HCT116 (cell line): Measurements from ENCODE around the gene APP. TPM values are rescaled to one million over a fixed set of nuclear protein-coding genes. Genes with fewer than 3 reads are reported as not detected.

ENCODE experiments used
- ATAC-seq: fragments of 200-7000 bp; cut with Tn5 transposase; 2 replicates; pipeline ENCODE4 v1.9.1; 2020; ENCODE audit warnings: mild to moderate bottlenecking, moderate library complexity
- BruUV-seq: library from RNA; stranded (reverse); fragments of 400-500 nt; replicated peaks from 2 replicates; lab custom pipeline; 2021; lab: Mats Ljungman, UMichigan
- CTCF ChIA-PET: fragments of 300-600 bp; sonication (Branson Sonifier 250); formaldehyde crosslinking; loops from one replicate; lab custom pipeline; 2021; ENCODE audit warnings: antibody characterized with exemption; lab: Charles Lee
- POLR2A ChIA-PET: fragments of 300-600, 350-600 bp; sonication (Branson Sonifier 250); formaldehyde crosslinking; loops from one replicate; lab custom pipeline; 2021; ENCODE audit warnings: antibody characterized with exemption; lab: Charles Lee
- RAD21 ChIA-PET, 2 experiments: fragments of 300-600 bp; sonication (Branson Sonifier 250); formaldehyde crosslinking; loops; one replicate each; lab custom pipeline; 2023; ENCODE audit warnings: low total read pairs in 2 of 2; ENCODE audit not compliant: uncharacterized antibody in 2 of 2, unreplicated experiment in 2 of 2, low non-redundant PET in 1 of 2; lab: Charles Lee
- DNase-seq: peaks from one replicate; pipeline ENCODE4 v3.0.0-alpha.2; 2010; ENCODE audit warnings: low read depth, low spot score
- H2AFZ ChIP-seq: fragments of 200-600 bp; shearing (Covaris generic), sonication (generic); 2 replicates; pipeline ENCODE4 v1.6.1; 2017; ENCODE audit warnings: low read depth, mixed run types, mixed read lengths, antibody characterized with exemption, low read length; ENCODE audit not compliant: poor library complexity, severe bottlenecking
- H3K27ac ChIP-seq: 2 replicates; pipeline ENCODE4 v1.5.1; 2012; ENCODE audit warnings: low read depth, low read length
- H3K27me3 ChIP-seq: fragments of 200-600 bp; sonication (generic); 2 replicates; pipeline ENCODE4 v1.6.1; 2016; ENCODE audit warnings: mixed run types, low read length, mixed read lengths; ENCODE audit not compliant: insufficient read depth
- H3K36me3 ChIP-seq, 2 experiments: fragments of 200-500 bp in 1 of 2; fragments of 200-600 bp in 1 of 2; sonication (Bioruptor generic) in 1 of 2; sonication (generic) in 1 of 2; 2 replicates each; pipeline versions ENCODE4 v1.5.1 to v1.6.1; 2014 to 2016; ENCODE audit warnings: low read length in 2 of 2, inconsistent platforms in 1 of 2, mixed read lengths in 1 of 2, mixed run types in 1 of 2; ENCODE audit not compliant: insufficient read depth in 2 of 2, control insufficient read depth in 1 of 2
- H3K4me1 ChIP-seq, 2 experiments: fragments of 200-600 bp in 1 of 2; sonication (generic) in 1 of 2; 2 replicates each; pipeline versions ENCODE4 v1.5.1 to v1.6.1; 2012 to 2017; ENCODE audit warnings: low read length in 2 of 2, inconsistent platforms in 1 of 2, mild to moderate bottlenecking in 1 of 2, mixed read lengths in 1 of 2, mixed run types in 1 of 2, moderate library complexity in 1 of 2; ENCODE audit not compliant: insufficient read depth in 2 of 2, control insufficient read depth in 1 of 2
- H3K4me2 ChIP-seq: fragments of 200-600 bp; sonication (generic); 2 replicates; pipeline ENCODE4 v1.6.1; 2017; ENCODE audit warnings: mixed run types, low read length, mixed read lengths
- H3K4me3 ChIP-seq, 2 experiments: fragments of 200-600 bp in 1 of 2; sonication (generic) in 1 of 2; replicated peaks in 1 of 2; 2 replicates each; pipeline ENCODE4 v1.5.1; 2011 to 2016; ENCODE audit warnings: low read length in 2 of 2, control low read depth in 1 of 2, low read depth in 1 of 2, mild to moderate bottlenecking in 1 of 2, mixed read lengths in 1 of 2, mixed run types in 1 of 2
- H3K79me2 ChIP-seq: fragments of 200-600 bp; sonication (generic); 2 replicates; pipeline ENCODE4 v1.6.1; 2017; ENCODE audit warnings: mild to moderate bottlenecking, mixed run types, low read length, moderate library complexity, mixed read lengths; ENCODE audit not compliant: insufficient read depth
- H3K9ac ChIP-seq: fragments of 200-600 bp; sonication (generic); 2 replicates; pipeline ENCODE4 v1.6.1; 2016; ENCODE audit warnings: low read length, mixed read lengths
- H3K9me2 ChIP-seq: fragments of 200-600 bp; sonication (generic), shearing (Covaris generic); 2 replicates; pipeline ENCODE4 v1.6.1; 2017; ENCODE audit warnings: mixed run types, mild to moderate bottlenecking, moderate library complexity; ENCODE audit not compliant: insufficient read depth
- H3K9me3 ChIP-seq, 2 experiments: fragments of 200-500 bp in 1 of 2; fragments of 200-600 bp in 1 of 2; sonication (Bioruptor generic) in 1 of 2; sonication (generic) in 1 of 2; 2 replicates each; pipeline ENCODE4 v1.6.1; 2014 to 2017; ENCODE audit warnings: low read length in 2 of 2, mixed read lengths in 2 of 2, inconsistent platforms in 1 of 2, low read depth in 1 of 2, mild to moderate bottlenecking in 1 of 2, mixed run types in 1 of 2, moderate library complexity in 1 of 2; ENCODE audit not compliant: control insufficient read depth in 1 of 2, insufficient read depth in 1 of 2
- H4K20me1 ChIP-seq: fragments of 200-600 bp; sonication (generic), shearing (Covaris generic); 2 replicates; pipeline ENCODE4 v1.6.1; 2017; ENCODE audit warnings: mixed run types, mild to moderate bottlenecking, moderate library complexity; ENCODE audit not compliant: insufficient read depth
- ATF3 ChIP-seq: IDR thresholded peaks from 2 replicates; pipeline ENCODE4 v1.6.1; 2012
- CBX3 ChIP-seq: IDR thresholded peaks from 2 replicates; pipeline ENCODE4 v1.6.1; 2012; ENCODE audit warnings: low read depth
- CEBPB ChIP-seq: IDR thresholded peaks from 2 replicates; pipeline ENCODE4 v1.6.1; 2012; ENCODE audit warnings: low read depth
- CTCF ChIP-seq, 3 experiments: fragments of 200-600 bp in 1 of 3; sonication (generic) in 1 of 3; IDR thresholded peaks in 2 of 3; conservative IDR thresholded peaks in 1 of 3; 2 replicates each; pipeline ENCODE4 v1.5.1; 2012 to 2017; ENCODE audit warnings: low read depth in 2 of 3, low read length in 2 of 3, antibody characterized with exemption in 1 of 3, borderline replicate concordance in 1 of 3, control low read depth in 1 of 3, mild to moderate bottlenecking in 1 of 3, mixed read lengths in 1 of 3, mixed run types in 1 of 3, moderate library complexity in 1 of 3; ENCODE audit not compliant: insufficient read depth in 1 of 3
- EGR1 ChIP-seq: IDR thresholded peaks from 2 replicates; pipeline ENCODE4 v1.6.1; 2012; ENCODE audit warnings: low read depth
- ELF1 ChIP-seq: IDR thresholded peaks from 2 replicates; pipeline ENCODE4 v1.6.1; 2012; ENCODE audit warnings: low read depth, borderline replicate concordance
- FOSL1 ChIP-seq: IDR thresholded peaks from 2 replicates; pipeline ENCODE4 v1.6.1; 2012; ENCODE audit warnings: low read depth
- JUND ChIP-seq: IDR thresholded peaks from 2 replicates; pipeline ENCODE4 v1.6.1; 2012
- MAX ChIP-seq: IDR thresholded peaks from 2 replicates; pipeline ENCODE4 v1.6.1; 2012
- REST ChIP-seq: IDR thresholded peaks from 2 replicates; pipeline ENCODE4 v1.6.1; 2012; ENCODE audit warnings: low read depth
- SP1 ChIP-seq: IDR thresholded peaks from 2 replicates; pipeline ENCODE4 v1.6.1; 2012; ENCODE audit warnings: low read depth
- SRF ChIP-seq: IDR thresholded peaks from 2 replicates; pipeline ENCODE4 v1.6.1; 2012; ENCODE audit warnings: low read depth
- ZBTB33 ChIP-seq: IDR thresholded peaks from 2 replicates; pipeline ENCODE4 v1.6.1; 2011; ENCODE audit warnings: mild to moderate bottlenecking, low read length, moderate library complexity; ENCODE audit not compliant: insufficient replicate concordance; ENCODE audit errors: extremely low read depth
- ZNF274 ChIP-seq: fragments of 200-500 bp; sonication (Bioruptor generic); IDR thresholded peaks from 2 replicates; pipeline ENCODE4 v1.6.1; 2014; ENCODE audit warnings: mild to moderate bottlenecking, low read depth, low read length, inconsistent platforms
- intact Hi-C: fragments of 100-400 bp; cut with micrococcal nuclease; formaldehyde crosslinking; loops from 2 replicates; pipeline ENCODE4 v1.10.0; 2022
- total RNA-seq: library from RNA; stranded (reverse); gene quantifications from one replicate; pipeline ENCODE4 v1.2.1, GENCODE V29; 2021; ENCODE audit not compliant: unreplicated experiment

The APP gene
- total RNA-seq, 1 experiment from 2014 or later: 267 TPM

GRCh38 chr21:26061437-26061836 is 109.1 kb downstream of the APP start (continued):
- no peak for TF ChIP-seq CEBPB
- TF ChIP-seq JUND: no peak
- TF ChIP-seq, all 23 proteins: peak for 0

- CTCF ChIA-PET: no interaction called here
- peaks cover 7% of the 10 kb centered on the region; the same call in 1 of the 2 replicates for H4K20me1 ChIP-seq
- no peak overlapping the region for H2AFZ ChIP-seq
- no peak overlapping the region for H3K27ac ChIP-seq
- H3K36me3 ChIP-seq: no peaks in the 10 kb centered on the region; a peak in 1 of 4 replicates
- POLR2A ChIA-PET: no interaction called here
- intact Hi-C loops: no loop called here
- no peak overlapping the region for H3K9ac ChIP-seq
- DNase-seq: no peak
- no TSS peak for BruUV-seq
- no peak overlapping the region for H3K4me2 ChIP-seq
- RAD21 ChIA-PET: no interaction called here
- no peaks in the 10 kb centered on the region for H3K9me3 ChIP-seq
- TF ChIP-seq ZNF274 (no peak), ZBTB33 (no peak), CBX3 (no peak), ELF1 (no peak), ATF3 (no peak), MAX (no peak), SRF (no peak), JUND (no peak), SP1 (no peak), CEBPB (no peak), REST (no peak), EGR1 (no peak), CTCF (IDR thresholded peaks at IDR 0.05 in 2 of 3, conservative IDR thresholded peaks at IDR 0.05 in 1 of 3; ENCODE audit: borderline replicate concordance in 1 of 3, insufficient read depth in 1 of 3, low read depth in 2 of 3, low read length in 2 of 3) (no peak), FOSL1 (no peak)
- peaks cover 85% of the 10 kb centered on the region for H3K79me2 ChIP-seq
- H3K4me1 ChIP-seq: no peaks in the 10 kb centered on the region; a peak in 1 of 4 replicates
- H3K9me2 ChIP-seq: no peaks in the 10 kb centered on the region
- no peak for ATAC-seq
- H3K4me3 ChIP-seq: no peak overlapping the region
- H3K27me3 ChIP-seq: no peaks in the 10 kb centered on the region
These were observed 110.0 kb downstream of the APP start for GRCh38 chr21:26060335-26061115.
